GM19240 (cell line): ENCODE results near the gene RALGDS.

ENCODE experiments used
- DNase-seq: peaks from one replicate; pipeline ENCODE4 v3.0.0; 2011; ENCODE audit warnings: low spot score; ENCODE audit not compliant: insufficient read length

The RALGDS gene

GRCh38 chr9:133120501-133121197 lies 391 bp downstream of the RALGDS start:
- no peak for DNase-seq

- DNase-seq: no peak
Observed at GRCh38 chr9:133119846-133120500, 1.1 kb downstream of the RALGDS start.

- DNase-seq: no peak
Observed at GRCh38 chr9:133119103-133119845, 1.8 kb downstream of the RALGDS start.

GRCh38 chr9:133118568-133118967 lies 2.5 kb downstream of the RALGDS start:
- no peak for DNase-seq

DNA sequence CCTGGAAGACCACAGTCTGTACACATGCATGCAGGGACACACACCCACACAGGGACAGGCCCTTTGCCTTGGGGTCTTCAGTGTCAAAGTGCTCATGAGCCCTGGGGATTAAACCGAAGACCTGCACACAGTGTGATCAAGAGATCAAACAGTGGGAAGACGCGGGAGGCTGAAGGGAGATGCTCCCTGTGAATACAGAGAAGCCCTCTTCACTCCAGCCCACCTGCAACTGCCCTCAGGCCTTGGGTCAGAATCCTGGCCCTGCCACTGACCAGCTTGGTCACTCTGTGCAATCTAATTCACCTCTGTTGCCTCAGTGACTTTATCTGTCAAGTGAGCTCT lies 2.9 kb downstream of the RALGDS start:
- no peak for DNase-seq

GRCh38 chr9:133117271-133118178 lies 3.5 kb downstream of the RALGDS start:
- no peak for DNase-seq

- no peak for DNase-seq
Observed at GRCh38 chr9:133116346-133117231, 4.5 kb downstream of the RALGDS start.

- DNase-seq: peak; percentile 92
Observed at GRCh38 chr9:133115604-133116345, 5.3 kb downstream of the RALGDS start.

GRCh38 chr9:133114886-133115603 lies 6.0 kb downstream of the RALGDS start:
- DNase-seq: no peak

DNA sequence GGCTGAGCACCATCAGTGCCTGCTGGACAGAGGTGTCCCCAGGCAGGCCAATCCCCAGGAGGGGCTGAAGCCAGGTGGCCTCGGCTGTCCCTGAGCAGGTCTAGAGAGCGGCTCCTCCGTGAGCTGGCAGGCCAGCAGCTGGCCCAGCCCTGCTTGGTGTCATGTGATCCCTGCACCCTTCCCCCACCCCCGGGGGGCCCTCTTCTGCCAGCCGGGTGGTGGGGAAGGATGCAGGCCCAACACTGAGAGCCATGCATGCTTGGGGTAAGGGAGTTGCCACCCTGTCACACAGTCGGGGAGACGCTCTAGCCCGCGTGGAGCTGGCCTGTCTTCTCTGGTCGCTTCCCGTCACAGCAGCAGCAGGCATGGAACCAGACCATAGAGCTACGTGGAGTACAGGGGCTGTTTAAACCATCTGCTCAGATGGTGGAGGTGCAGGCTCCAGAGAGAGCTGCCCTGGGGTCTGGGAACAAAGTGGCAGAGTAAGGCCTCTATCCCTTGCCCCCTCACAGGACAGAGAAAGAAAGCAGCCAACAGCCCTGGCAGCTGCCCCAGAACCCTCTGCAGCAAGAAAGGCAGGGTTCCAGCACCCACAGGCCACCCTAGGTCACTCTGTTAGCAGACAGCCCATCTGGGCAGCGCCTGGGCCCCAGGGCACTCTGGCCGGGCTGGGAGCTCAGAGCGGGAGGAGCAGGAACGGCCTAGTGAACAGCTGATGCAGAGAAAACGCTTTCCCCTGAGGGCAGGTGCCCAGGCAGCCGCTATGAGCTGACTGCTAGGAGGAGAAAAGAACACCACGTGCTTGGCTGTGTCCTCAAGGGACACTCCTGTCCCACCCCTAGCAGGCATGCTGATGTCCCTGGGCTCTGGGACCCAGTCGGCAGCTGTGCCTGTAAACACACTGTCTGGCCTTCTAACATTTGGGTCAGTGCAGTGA lies 6.8 kb downstream of the RALGDS start:
- DNase-seq: no peak

GRCh38 chr9:133113163-133113948 lies 7.7 kb downstream of the RALGDS start:
- DNase-seq: no peak

- DNase-seq: no peak
Observed at GRCh38 chr9:133112663-133113026, 8.4 kb downstream of the RALGDS start.

DNA sequence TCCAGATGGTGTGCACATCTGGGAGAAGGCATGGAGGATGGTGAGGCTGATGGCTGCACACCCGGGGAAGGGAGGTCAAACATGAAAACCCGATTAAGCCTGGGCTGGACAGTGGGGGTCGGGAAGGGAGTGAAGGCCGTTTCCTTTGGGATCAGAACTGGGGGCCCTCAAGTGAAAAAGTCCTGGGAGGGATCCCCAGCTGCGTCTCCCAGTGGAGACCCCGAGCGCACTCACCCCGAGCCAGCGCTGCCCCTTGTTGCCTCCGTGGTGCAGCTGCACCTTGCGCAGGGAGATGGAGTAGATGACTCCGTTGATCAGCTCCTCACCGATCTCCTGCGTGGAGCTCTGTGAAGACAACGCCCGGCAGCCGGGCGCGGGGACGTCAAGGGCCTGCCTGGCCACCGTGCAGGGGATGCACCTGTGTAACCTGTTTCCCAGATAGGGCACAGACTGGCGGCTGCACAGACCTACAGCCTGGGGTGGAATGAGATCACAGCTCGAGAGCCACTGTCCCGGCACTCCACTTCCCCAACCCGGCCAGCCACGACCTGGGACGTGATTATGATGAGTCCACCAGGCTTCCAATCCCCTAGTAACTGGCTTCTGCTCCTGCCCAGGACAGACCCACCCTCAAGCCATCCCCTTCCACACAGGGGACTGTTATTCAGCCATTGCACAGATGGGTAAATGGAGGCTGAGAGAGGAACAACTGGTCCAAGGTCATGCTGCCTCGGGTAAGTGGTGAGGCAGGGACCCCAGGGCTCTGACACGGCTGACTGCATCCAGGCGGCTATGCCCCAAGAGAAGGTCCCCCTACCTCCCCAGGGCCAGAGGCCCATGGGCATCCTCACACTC lies 9.0 kb downstream of the RALGDS start:
- DNase-seq: no peak

DNA sequence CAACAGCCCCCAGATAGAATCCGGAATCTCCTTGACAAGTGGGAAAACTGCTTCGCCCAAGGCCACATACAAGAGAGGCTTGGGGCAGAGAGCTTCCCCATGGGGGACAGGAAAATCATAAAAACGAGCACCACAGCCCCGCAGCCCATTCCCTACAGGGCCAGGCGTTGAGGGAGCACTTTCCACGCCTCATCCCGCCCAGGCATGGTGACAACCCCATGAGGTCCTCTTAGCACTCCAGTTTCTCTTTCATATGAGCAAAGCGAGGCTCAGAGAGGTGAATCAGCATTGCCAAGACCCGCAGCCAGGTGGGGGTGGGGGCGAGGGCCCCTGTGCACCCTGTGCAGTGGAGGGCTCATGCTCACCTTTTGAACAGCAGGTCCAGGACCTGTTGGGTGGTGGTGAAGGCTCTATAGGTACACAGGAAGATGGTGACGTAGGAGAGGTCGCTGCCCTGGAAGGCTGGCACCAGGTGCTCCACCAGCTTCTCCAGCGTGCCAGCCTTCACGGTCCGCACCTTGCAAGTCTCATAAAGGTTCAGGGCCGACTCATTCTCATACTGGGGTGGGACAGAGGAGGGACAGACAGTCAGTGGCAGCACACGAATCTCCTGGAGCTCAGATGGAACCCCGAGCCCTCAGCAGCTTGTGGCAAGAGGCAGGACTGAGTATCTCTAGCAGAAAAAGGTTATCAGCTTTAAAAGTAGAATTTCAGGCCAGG lies 10.9 kb downstream of the RALGDS start:
- no peak for DNase-seq

GRCh38 chr9:133108794-133109641 lies 12.0 kb downstream of the RALGDS start:
- no peak for DNase-seq
